ENCODE data around the gene TUT4.

The TUT4 gene

GRCh38 chr1:52506349-52506748, 46.5 kb downstream of the TUT4 start:
- no peak overlapping the region for H2AK5ac ChIP-seq (ENCODE audit: low read depth, low read length)
- H3K18ac ChIP-seq (ENCODE audit: low read length) = no peak overlapping the region
- H3K36me3 ChIP-seq (replicated peaks in 1 of 2; ENCODE audit: control insufficient read depth in 2 of 2, insufficient read depth in 2 of 2, low read length in 2 of 2) = peaks cover 0 to 91% of the 10 kb centered on the region in 2 donors
- no peak overlapping the region for H3K27ac ChIP-seq (replicated peaks; ENCODE audit: low read length)
- no peak overlapping the region for H2BK15ac ChIP-seq (ENCODE audit: low read length)
- no peak overlapping the region for H3K4me2 ChIP-seq (ENCODE audit: insufficient read depth, low read length, poor library complexity, severe bottlenecking)
- no peak overlapping the region for H2BK5ac ChIP-seq (ENCODE audit: low read length)
- H4K8ac ChIP-seq (ENCODE audit: low read depth, low read length) = no peak overlapping the region
- WGBS, 2 donors (ENCODE audit: extremely low coverage in 2 of 2, insufficient read length in 2 of 2, insufficient replicate concordance in 1 of 2) = no CpG with 5 or more reads among the region's 3 CpGs
- no peak overlapping the region for H3K4me3 ChIP-seq (ENCODE audit: low read length in 2 of 2)
- H3K14ac ChIP-seq (ENCODE audit: low read length) = no peak overlapping the region
- H2BK12ac ChIP-seq (ENCODE audit: low read length) = no peak overlapping the region
- H2AFZ ChIP-seq (ENCODE audit: low read length) = no peak overlapping the region
- no peak overlapping the region for H2BK120ac ChIP-seq (ENCODE audit: low read depth, low read length)
- H3K23ac ChIP-seq (ENCODE audit: low read depth, low read length, poor library complexity) = no peak overlapping the region
- H3K9me3 ChIP-seq (replicated peaks in 1 of 2; ENCODE audit: control insufficient read depth in 2 of 2, insufficient read depth in 1 of 2, low read depth in 1 of 2, low read length in 2 of 2) = no peaks in the 10 kb centered on the region
- no peak overlapping the region for H4K91ac ChIP-seq (ENCODE audit: low read depth, low read length, poor library complexity)
- no peak overlapping the region for H3K4ac ChIP-seq (ENCODE audit: low read length)
- H3K4me1 ChIP-seq (ENCODE audit: control insufficient read depth in 2 of 2, insufficient read depth in 1 of 2, low read depth in 1 of 2, low read length in 2 of 2) = no peaks in the 10 kb centered on the region
- H3K79me1 ChIP-seq (ENCODE audit: low read depth, low read length) = no peaks in the 10 kb centered on the region
- no peak overlapping the region for H3K9ac ChIP-seq (ENCODE audit: low read depth, low read length, poor library complexity)
- no peak for DNase-seq (ENCODE audit: low spot score)
- no peaks in the 10 kb centered on the region for H3K27me3 ChIP-seq (ENCODE audit: control insufficient read depth in 3 of 3, insufficient read depth in 3 of 3, low read depth in 1 of 3, low read length in 3 of 3)

GRCh38 chr1:52504720-52505119, 48.2 kb downstream of the TUT4 start:
- Histone ChIP-seq H3K4me1 (ENCODE audit: control insufficient read depth in 2 of 2, insufficient read depth in 1 of 2, low read depth in 1 of 2, low read length in 2 of 2) (no peaks in the 10 kb centered on the region), H3K23ac (ENCODE audit: low read depth, low read length, poor library complexity) (no peak overlapping the region), H2BK5ac (ENCODE audit: low read length) (no peak overlapping the region), H3K27ac (replicated peaks; ENCODE audit: low read length) (no peak overlapping the region), H2AFZ (ENCODE audit: low read length) (no peak overlapping the region), H2BK15ac (ENCODE audit: low read length) (no peak overlapping the region), H3K9ac (ENCODE audit: low read depth, low read length, poor library complexity) (no peak overlapping the region), H3K18ac (ENCODE audit: low read length) (no peak overlapping the region), H4K91ac (ENCODE audit: low read depth, low read length, poor library complexity) (no peak overlapping the region), H4K8ac (ENCODE audit: low read depth, low read length) (no peak overlapping the region), H2AK5ac (ENCODE audit: low read depth, low read length) (no peak overlapping the region), H3K4ac (ENCODE audit: low read length) (no peak overlapping the region), H2BK12ac (ENCODE audit: low read length) (no peak overlapping the region), H3K4me2 (ENCODE audit: insufficient read depth, low read length, poor library complexity, severe bottlenecking) (no peak overlapping the region), H3K9me3 (replicated peaks in 1 of 2; ENCODE audit: control insufficient read depth in 2 of 2, insufficient read depth in 1 of 2, low read depth in 1 of 2, low read length in 2 of 2) (peaks cover 0 to under 1% of the 10 kb centered on the region in 2 donors), H3K4me3 (ENCODE audit: low read length in 2 of 2) (no peak overlapping the region), H3K36me3 (replicated peaks in 1 of 2; ENCODE audit: control insufficient read depth in 2 of 2, insufficient read depth in 2 of 2, low read length in 2 of 2) (peaks cover 0 to 86% of the 10 kb centered on the region in 2 donors), H2BK120ac (ENCODE audit: low read depth, low read length) (no peak overlapping the region), H3K27me3 (ENCODE audit: control insufficient read depth in 3 of 3, insufficient read depth in 3 of 3, low read depth in 1 of 3, low read length in 3 of 3) (no peaks in the 10 kb centered on the region), H3K79me1 (ENCODE audit: low read depth, low read length) (no peaks in the 10 kb centered on the region), H3K14ac (ENCODE audit: low read length) (no peak overlapping the region)
- WGBS, 2 donors (ENCODE audit: extremely low coverage in 2 of 2, insufficient read length in 2 of 2, insufficient replicate concordance in 1 of 2) = no CpG with 5 or more reads among the region's 1 CpG
- no peak for DNase-seq (ENCODE audit: low spot score)

DNA sequence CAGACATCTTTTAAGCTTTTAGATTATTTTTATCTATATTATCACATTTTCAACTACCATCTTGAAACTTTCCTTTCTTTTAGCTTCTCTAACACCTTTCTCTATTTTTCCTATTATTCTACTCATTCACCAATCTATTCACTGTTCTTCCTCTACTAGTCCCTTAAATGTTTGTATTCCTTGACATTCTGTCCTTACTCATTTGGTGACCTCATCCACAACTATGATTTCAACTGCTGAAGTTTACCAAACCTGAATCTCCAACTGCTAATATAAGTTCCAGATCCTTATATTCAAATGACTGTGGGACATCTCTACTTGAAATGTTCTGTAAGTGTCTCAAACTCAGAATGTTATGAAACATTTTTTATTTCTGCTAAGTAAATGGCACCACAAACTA, 49.2 kb downstream of the TUT4 start:
- Histone ChIP-seq H3K9me3 (replicated peaks in 1 of 2; ENCODE audit: control insufficient read depth in 2 of 2, insufficient read depth in 1 of 2, low read depth in 1 of 2, low read length in 2 of 2) (peaks cover 0 to 9% of the 10 kb centered on the region in 2 donors), H4K8ac (ENCODE audit: low read depth, low read length) (no peak overlapping the region), H2BK120ac (ENCODE audit: low read depth, low read length) (no peak overlapping the region), H3K79me1 (ENCODE audit: low read depth, low read length) (peaks cover 2% of the 10 kb centered on the region), H3K18ac (ENCODE audit: low read length) (no peak overlapping the region), H3K23ac (ENCODE audit: low read depth, low read length, poor library complexity) (no peak overlapping the region), H2AFZ (ENCODE audit: low read length) (no peak overlapping the region), H2AK5ac (ENCODE audit: low read depth, low read length) (no peak overlapping the region), H3K4me1 (ENCODE audit: control insufficient read depth in 2 of 2, insufficient read depth in 1 of 2, low read depth in 1 of 2, low read length in 2 of 2) (no peaks in the 10 kb centered on the region), H3K14ac (ENCODE audit: low read length) (no peak overlapping the region), H2BK12ac (ENCODE audit: low read length) (no peak overlapping the region), H3K27ac (replicated peaks; ENCODE audit: low read length) (no peak overlapping the region), H3K36me3 (replicated peaks in 1 of 2; ENCODE audit: control insufficient read depth in 2 of 2, insufficient read depth in 2 of 2, low read length in 2 of 2) (peaks cover 4 to 85% of the 10 kb centered on the region in 2 donors), H3K9ac (ENCODE audit: low read depth, low read length, poor library complexity) (no peak overlapping the region), H2BK15ac (ENCODE audit: low read length) (no peak overlapping the region), H3K4ac (ENCODE audit: low read length) (no peak overlapping the region), H4K91ac (ENCODE audit: low read depth, low read length, poor library complexity) (no peak overlapping the region), H2BK5ac (ENCODE audit: low read length) (no peak overlapping the region), H3K4me3 (ENCODE audit: low read length in 2 of 2) (no peak overlapping the region), H3K4me2 (ENCODE audit: insufficient read depth, low read length, poor library complexity, severe bottlenecking) (no peak overlapping the region), H3K27me3 (ENCODE audit: control insufficient read depth in 3 of 3, insufficient read depth in 3 of 3, low read depth in 1 of 3, low read length in 3 of 3) (no peaks in the 10 kb centered on the region)
- no peak for DNase-seq (ENCODE audit: low spot score)

- no CpG with 5 or more reads among the region's 5 CpGs for WGBS, 2 donors (ENCODE audit: extremely low coverage in 2 of 2, insufficient read length in 2 of 2, insufficient replicate concordance in 1 of 2)
- H3K79me1 ChIP-seq (ENCODE audit: low read depth, low read length) = peaks cover 2% of the 10 kb centered on the region
- H3K27ac ChIP-seq (replicated peaks; ENCODE audit: low read length) = no peak overlapping the region
- no peaks in the 10 kb centered on the region for H3K4me1 ChIP-seq (ENCODE audit: control insufficient read depth in 2 of 2, insufficient read depth in 1 of 2, low read depth in 1 of 2, low read length in 2 of 2)
- no peak overlapping the region for H2BK12ac ChIP-seq (ENCODE audit: low read length)
- H3K9me3 ChIP-seq (replicated peaks in 1 of 2; ENCODE audit: control insufficient read depth in 2 of 2, insufficient read depth in 1 of 2, low read depth in 1 of 2, low read length in 2 of 2) = peaks cover 0 to 9% of the 10 kb centered on the region in 2 donors
- H2AK5ac ChIP-seq (ENCODE audit: low read depth, low read length) = no peak overlapping the region
- no peak overlapping the region for H3K14ac ChIP-seq (ENCODE audit: low read length)
- peaks cover 4 to 75% of the 10 kb centered on the region in 2 donors for H3K36me3 ChIP-seq (replicated peaks in 1 of 2; ENCODE audit: control insufficient read depth in 2 of 2, insufficient read depth in 2 of 2, low read length in 2 of 2)
- H3K4me2 ChIP-seq (ENCODE audit: insufficient read depth, low read length, poor library complexity, severe bottlenecking) = no peak overlapping the region
- H4K91ac ChIP-seq (ENCODE audit: low read depth, low read length, poor library complexity) = no peak overlapping the region
- no peak overlapping the region for H3K23ac ChIP-seq (ENCODE audit: low read depth, low read length, poor library complexity)
- H3K27me3 ChIP-seq (ENCODE audit: control insufficient read depth in 3 of 3, insufficient read depth in 3 of 3, low read depth in 1 of 3, low read length in 3 of 3) = no peaks in the 10 kb centered on the region
- H2BK5ac ChIP-seq (ENCODE audit: low read length) = no peak overlapping the region
- no peak overlapping the region for H3K18ac ChIP-seq (ENCODE audit: low read length)
- H2BK120ac ChIP-seq (ENCODE audit: low read depth, low read length) = no peak overlapping the region
- DNase-seq (ENCODE audit: low spot score) = no peak
- H4K8ac ChIP-seq (ENCODE audit: low read depth, low read length) = no peak overlapping the region
- no peak overlapping the region for H3K9ac ChIP-seq (ENCODE audit: low read depth, low read length, poor library complexity)
- no peak overlapping the region for H3K4me3 ChIP-seq (ENCODE audit: low read length in 2 of 2)
- H2AFZ ChIP-seq (ENCODE audit: low read length) = no peak overlapping the region
- no peak overlapping the region for H2BK15ac ChIP-seq (ENCODE audit: low read length)
- no peak overlapping the region for H3K4ac ChIP-seq (ENCODE audit: low read length)
Observed at GRCh38 chr1:52502789-52503188, 50.1 kb downstream of the TUT4 start.

All from neuronal stem cell (in vitro differentiated cells).